ENCODE results near the gene PARN. TPM values are rescaled to one million over a fixed set of nuclear protein-coding genes. Genes with fewer than 3 reads are reported as not detected.

The PARN gene
- total and polyA plus RNA-seq, 2 experiments from 2014 or later = 32.5 to 61.3 TPM

DNA sequence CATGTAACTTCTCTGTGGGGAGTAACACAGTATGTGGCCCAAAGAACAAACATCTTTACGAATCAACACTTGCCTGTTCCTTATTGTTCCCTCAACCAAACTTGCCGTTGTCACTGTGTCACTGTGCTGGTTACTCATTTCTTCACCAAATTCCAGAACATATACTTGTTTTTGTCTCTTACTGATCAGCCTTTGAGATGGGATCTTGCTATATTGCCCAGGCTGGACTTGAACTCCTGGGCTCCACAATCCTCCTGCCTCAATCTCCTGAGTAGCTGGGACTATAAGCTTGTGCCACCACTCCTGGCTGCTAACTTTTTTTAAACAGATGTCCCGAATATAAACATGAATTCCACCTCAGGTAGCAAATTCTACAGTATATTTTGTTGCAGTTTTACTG lies 115.1 kb downstream of the PARN start (continued):
- TF ChIP-seq, protein P1, sequence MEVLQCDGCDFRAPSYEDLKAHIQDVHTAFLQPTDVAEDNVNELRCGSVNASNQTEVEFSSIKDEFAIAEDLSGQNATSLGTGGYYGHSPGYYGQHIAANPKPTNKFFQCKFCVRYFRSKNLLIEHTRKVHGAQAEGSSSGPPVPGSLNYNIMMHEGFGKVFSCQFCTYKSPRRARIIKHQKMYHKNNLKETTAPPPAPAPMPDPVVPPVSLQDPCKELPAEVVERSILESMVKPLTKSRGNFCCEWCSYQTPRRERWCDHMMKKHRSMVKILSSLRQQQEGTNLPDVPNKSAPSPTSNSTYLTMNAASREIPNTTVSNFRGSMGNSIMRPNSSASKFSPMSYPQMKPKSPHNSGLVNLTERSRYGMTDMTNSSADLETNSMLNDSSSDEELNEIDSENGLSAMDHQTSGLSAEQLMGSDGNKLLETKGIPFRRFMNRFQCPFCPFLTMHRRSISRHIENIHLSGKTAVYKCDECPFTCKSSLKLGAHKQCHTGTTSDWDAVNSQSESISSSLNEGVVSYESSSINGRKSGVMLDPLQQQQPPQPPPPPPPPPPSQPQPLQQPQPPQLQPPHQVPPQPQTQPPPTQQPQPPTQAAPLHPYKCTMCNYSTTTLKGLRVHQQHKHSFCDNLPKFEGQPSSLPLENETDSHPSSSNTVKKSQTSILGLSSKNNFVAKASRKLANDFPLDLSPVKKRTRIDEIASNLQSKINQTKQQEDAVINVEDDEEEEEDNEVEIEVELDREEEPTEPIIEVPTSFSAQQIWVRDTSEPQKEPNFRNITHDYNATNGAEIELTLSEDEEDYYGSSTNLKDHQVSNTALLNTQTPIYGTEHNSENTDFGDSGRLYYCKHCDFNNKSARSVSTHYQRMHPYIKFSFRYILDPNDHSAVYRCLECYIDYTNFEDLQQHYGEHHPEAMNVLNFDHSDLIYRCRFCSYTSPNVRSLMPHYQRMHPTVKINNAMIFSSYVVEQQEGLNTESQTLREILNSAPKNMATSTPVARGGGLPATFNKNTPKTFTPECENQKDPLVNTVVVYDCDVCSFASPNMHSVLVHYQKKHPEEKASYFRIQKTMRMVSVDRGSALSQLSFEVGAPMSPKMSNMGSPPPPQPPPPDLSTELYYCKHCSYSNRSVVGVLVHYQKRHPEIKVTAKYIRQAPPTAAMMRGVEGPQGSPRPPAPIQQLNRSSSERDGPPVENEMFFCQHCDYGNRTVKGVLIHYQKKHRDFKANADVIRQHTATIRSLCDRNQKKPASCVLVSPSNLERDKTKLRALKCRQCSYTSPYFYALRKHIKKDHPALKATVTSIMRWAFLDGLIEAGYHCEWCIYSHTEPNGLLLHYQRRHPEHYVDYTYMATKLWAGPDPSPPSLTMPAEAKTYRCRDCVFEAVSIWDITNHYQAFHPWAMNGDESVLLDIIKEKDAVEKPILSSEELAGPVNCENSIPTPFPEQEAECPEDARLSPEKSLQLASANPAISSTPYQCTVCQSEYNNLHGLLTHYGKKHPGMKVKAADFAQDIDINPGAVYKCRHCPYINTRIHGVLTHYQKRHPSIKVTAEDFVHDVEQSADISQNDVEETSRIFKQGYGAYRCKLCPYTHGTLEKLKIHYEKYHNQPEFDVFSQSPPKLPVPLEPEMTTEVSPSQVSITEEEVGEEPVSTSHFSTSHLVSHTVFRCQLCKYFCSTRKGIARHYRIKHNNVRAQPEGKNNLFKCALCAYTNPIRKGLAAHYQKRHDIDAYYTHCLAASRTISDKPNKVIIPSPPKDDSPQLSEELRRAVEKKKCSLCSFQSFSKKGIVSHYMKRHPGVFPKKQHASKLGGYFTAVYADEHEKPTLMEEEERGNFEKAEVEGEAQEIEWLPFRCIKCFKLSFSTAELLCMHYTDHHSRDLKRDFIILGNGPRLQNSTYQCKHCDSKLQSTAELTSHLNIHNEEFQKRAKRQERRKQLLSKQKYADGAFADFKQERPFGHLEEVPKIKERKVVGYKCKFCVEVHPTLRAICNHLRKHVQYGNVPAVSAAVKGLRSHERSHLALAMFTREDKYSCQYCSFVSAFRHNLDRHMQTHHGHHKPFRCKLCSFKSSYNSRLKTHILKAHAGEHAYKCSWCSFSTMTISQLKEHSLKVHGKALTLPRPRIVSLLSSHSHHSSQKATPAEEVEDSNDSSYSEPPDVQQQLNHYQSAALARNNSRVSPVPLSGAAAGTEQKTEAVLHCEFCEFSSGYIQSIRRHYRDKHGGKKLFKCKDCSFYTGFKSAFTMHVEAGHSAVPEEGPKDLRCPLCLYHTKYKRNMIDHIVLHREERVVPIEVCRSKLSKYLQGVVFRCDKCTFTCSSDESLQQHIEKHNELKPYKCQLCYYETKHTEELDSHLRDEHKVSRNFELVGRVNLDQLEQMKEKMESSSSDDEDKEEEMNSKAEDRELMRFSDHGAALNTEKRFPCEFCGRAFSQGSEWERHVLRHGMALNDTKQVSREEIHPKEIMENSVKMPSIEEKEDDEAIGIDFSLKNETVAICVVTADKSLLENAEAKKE (CRISPR knock-in tag; IDR thresholded peaks at IDR 0.05) = no peak
- TF ChIP-seq, protein P2, sequence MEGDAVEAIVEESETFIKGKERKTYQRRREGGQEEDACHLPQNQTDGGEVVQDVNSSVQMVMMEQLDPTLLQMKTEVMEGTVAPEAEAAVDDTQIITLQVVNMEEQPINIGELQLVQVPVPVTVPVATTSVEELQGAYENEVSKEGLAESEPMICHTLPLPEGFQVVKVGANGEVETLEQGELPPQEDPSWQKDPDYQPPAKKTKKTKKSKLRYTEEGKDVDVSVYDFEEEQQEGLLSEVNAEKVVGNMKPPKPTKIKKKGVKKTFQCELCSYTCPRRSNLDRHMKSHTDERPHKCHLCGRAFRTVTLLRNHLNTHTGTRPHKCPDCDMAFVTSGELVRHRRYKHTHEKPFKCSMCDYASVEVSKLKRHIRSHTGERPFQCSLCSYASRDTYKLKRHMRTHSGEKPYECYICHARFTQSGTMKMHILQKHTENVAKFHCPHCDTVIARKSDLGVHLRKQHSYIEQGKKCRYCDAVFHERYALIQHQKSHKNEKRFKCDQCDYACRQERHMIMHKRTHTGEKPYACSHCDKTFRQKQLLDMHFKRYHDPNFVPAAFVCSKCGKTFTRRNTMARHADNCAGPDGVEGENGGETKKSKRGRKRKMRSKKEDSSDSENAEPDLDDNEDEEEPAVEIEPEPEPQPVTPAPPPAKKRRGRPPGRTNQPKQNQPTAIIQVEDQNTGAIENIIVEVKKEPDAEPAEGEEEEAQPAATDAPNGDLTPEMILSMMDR (conservative IDR thresholded peaks at IDR 0.05; ENCODE audit: low read depth in 2 of 2) = no peak
- TF ChIP-seq EZH2phosphoT487 (IDR thresholded peaks at IDR 0.05; ENCODE audit: unreplicated experiment) (no peak), STAT1 (IDR thresholded peaks at IDR 0.05; ENCODE audit: unreplicated experiment) (no peak), ZNF331 (CRISPR knock-in tag; IDR thresholded peaks at IDR 0.05; ENCODE audit: low read depth) (no peak)

DNA sequence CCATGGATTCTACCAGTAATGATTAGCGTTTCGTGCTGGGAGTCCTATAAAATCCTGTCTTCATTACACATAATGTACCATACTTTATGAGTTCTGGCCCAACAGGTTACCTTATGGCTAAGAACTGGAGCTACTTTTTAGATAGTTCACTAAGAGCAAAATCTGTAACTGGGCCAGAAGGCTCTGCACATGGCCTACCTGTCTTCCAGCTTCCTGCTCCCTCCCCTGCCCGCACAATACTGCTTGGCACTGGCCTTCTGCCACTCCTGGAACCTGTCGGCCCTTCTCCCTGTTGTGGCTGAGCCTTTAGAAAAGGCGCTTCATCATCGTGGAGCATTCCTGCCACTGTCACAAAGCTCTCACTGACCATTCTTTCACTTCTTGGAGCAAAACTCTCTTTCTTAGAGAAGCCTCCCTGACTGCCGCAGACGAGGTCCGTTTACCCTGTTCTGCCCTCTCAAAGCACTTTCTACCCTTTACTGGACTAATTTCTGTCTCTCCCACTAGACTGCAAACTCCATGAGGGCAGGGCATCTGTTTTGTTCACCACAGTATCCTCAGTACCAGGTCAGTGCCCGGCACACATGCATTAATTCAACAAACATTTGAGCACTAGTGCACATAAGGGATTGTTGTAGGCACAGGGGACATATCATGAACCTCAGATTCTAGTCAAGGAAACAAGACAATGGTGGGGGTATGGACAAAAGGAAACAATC lies 116.5 kb downstream of the PARN start:
- no peaks in the 10 kb centered on the region for H4K20me1 ChIP-seq (replicated peaks; ENCODE audit: insufficient read depth)
- TF ChIP-seq, protein P3, sequence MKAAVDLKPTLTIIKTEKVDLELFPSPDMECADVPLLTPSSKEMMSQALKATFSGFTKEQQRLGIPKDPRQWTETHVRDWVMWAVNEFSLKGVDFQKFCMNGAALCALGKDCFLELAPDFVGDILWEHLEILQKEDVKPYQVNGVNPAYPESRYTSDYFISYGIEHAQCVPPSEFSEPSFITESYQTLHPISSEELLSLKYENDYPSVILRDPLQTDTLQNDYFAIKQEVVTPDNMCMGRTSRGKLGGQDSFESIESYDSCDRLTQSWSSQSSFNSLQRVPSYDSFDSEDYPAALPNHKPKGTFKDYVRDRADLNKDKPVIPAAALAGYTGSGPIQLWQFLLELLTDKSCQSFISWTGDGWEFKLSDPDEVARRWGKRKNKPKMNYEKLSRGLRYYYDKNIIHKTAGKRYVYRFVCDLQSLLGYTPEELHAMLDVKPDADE (IDR thresholded peaks at IDR 0.05) = no peak
- no peak for TF ChIP-seq CREB1 (CRISPR knock-in tag; IDR thresholded peaks at IDR 0.05; ENCODE audit: low read depth)
- no peak for TF ChIP-seq EZH2phosphoT487 (IDR thresholded peaks at IDR 0.05; ENCODE audit: unreplicated experiment)
- TF ChIP-seq ZNF331 (CRISPR knock-in tag; IDR thresholded peaks at IDR 0.05; ENCODE audit: low read depth) = no peak
- no peak for TF ChIP-seq POLR2AphosphoS5 (IDR thresholded peaks at IDR 0.05; ENCODE audit: low read depth)
- TF ChIP-seq STAT1 (IDR thresholded peaks at IDR 0.05; ENCODE audit: unreplicated experiment) = no peak
- TF ChIP-seq JUNB (IDR thresholded peaks at IDR 0.05; ENCODE audit: unreplicated experiment) = no peak
- Mint-ChIP-seq H3K4me1 (peaks cover 27% of the 10 kb centered on the region), H3K36me3 (ENCODE audit: low read depth) (no peaks in the 10 kb centered on the region), H3K9me3 (no peaks in the 10 kb centered on the region), H3K27ac (no peak overlapping the region), H3K4me3 (no peak overlapping the region), H3K27me3 (ENCODE audit: insufficient read depth, low read depth, poor library complexity) (peaks cover 3% of the 10 kb centered on the region)
- peaks cover 25% of the 10 kb centered on the region for H3K4me1 ChIP-seq (ENCODE audit: insufficient read depth)
- H3K79me2 ChIP-seq (replicated peaks; ENCODE audit: insufficient read depth) = peaks cover 15% of the 10 kb centered on the region
- no peaks in the 10 kb centered on the region for H3K27me3 ChIP-seq (ENCODE audit: insufficient read depth)
- ATAC-seq (no peak), DNase-seq (ENCODE audit: low spot score) (no peak)
- H3F3A ChIP-seq (replicated peaks; ENCODE audit: low read depth) = no peaks in the 10 kb centered on the region
- H2AFZ ChIP-seq = no peak overlapping the region
- no peak overlapping the region for H3K4me3 ChIP-seq
- H3K4me2 ChIP-seq = no peak overlapping the region
- H3K27ac ChIP-seq (ENCODE audit: low read depth) = no peak overlapping the region
- H3K9me2 ChIP-seq (ENCODE audit: insufficient read depth) = no peaks in the 10 kb centered on the region
- H3K36me3 ChIP-seq (ENCODE audit: insufficient read depth) = no peaks in the 10 kb centered on the region

Measured in GM23338 (cell line).